Caco-2 (cell line): ENCODE results near the gene AS3MT. TPM values are rescaled to one million over a fixed set of nuclear protein-coding genes. Genes with fewer than 3 reads are reported as not detected.

Experiments used
- BruUV-seq: library from RNA; stranded (reverse); fragments of 400-500 nt; replicated peaks from 2 replicates; lab custom pipeline; 2021; lab: Mats Ljungman, UMichigan
- CTCF ChIA-PET: fragments of 300-600 bp; sonication (Branson Sonifier 250); formaldehyde crosslinking; loops from one replicate; lab custom pipeline; 2022; ENCODE audit warnings: antibody characterized with exemption; lab: Charles Lee
- POLR2A ChIA-PET: fragments of 300-600 bp; sonication (Branson Sonifier 250); formaldehyde crosslinking; loops from one replicate; lab custom pipeline; 2022; ENCODE audit warnings: antibody characterized with exemption; lab: Charles Lee
- DNase-seq, 2 experiments: peaks; one replicate each; pipeline versions ENCODE4 v3.0.0 to v3.0.0-alpha.2; 2020 to 2022
- H3K27me3 ChIP-seq: replicated peaks from 2 replicates; pipeline ENCODE4 v1.6.0; 2011; ENCODE audit warnings: low read length; ENCODE audit not compliant: control insufficient read depth, insufficient read depth
- H3K36me3 ChIP-seq: 2 replicates; pipeline ENCODE4 v1.5.1; 2011; ENCODE audit warnings: low read length; ENCODE audit not compliant: control insufficient read depth, insufficient read depth
- H3K4me1 ChIP-seq: fragments of 250-450 bp; sonication (Bioruptor Pico); 2 replicates; pipeline ENCODE4 v1.5.1; 2020; ENCODE audit warnings: mild to moderate bottlenecking
- H3K4me3 ChIP-seq: 2 replicates; pipeline ENCODE4 v1.5.1; 2011; ENCODE audit warnings: low read depth, mild to moderate bottlenecking, control low read depth, low read length
- H3K9me3 ChIP-seq: fragments of 250-450 bp; sonication (Bioruptor Pico); 2 replicates; pipeline ENCODE4 v1.5.1; 2020; ENCODE audit warnings: mild to moderate bottlenecking, moderate library complexity
- H3K27ac Mint-ChIP-seq: one replicate; pipeline ENCODE4 v1.8.0; 2022; ENCODE audit warnings: mixed read lengths; ENCODE audit not compliant: unreplicated experiment
- H3K27me3 Mint-ChIP-seq: one replicate; pipeline ENCODE4 v1.8.0; 2022; ENCODE audit warnings: mixed read lengths; ENCODE audit not compliant: insufficient read depth, unreplicated experiment
- H3K36me3 Mint-ChIP-seq: one replicate; pipeline ENCODE4 v1.8.0; 2022; ENCODE audit warnings: mild to moderate bottlenecking, mixed read lengths; ENCODE audit not compliant: insufficient read depth, unreplicated experiment
- H3K4me1 Mint-ChIP-seq: one replicate; pipeline ENCODE4 v1.8.0; 2022; ENCODE audit warnings: low read depth, mixed read lengths; ENCODE audit not compliant: unreplicated experiment
- H3K4me3 Mint-ChIP-seq: one replicate; pipeline ENCODE4 v1.8.0; 2022; ENCODE audit warnings: mild to moderate bottlenecking, moderate library complexity, mixed read lengths; ENCODE audit not compliant: unreplicated experiment
- H3K9me3 Mint-ChIP-seq: one replicate; pipeline ENCODE4 v1.8.0; 2022; ENCODE audit warnings: mixed read lengths; ENCODE audit not compliant: unreplicated experiment
- CTCF ChIP-seq, 2 experiments: fragments of 200-600 bp in 1 of 2; IDR thresholded peaks; 1 replicate in 1 of 2; 2 replicates in 1 of 2; pipeline versions ENCODE4 v1.5.1 to v1.8.0; 2011 to 2022; ENCODE audit warnings: antibody characterized with exemption in 1 of 2, control low read depth in 1 of 2, inconsistent platforms in 1 of 2, low read depth in 1 of 2, low read length in 1 of 2, mild to moderate bottlenecking in 1 of 2, moderate library complexity in 1 of 2; ENCODE audit not compliant: insufficient read depth in 1 of 2, severe bottlenecking in 1 of 2, unreplicated experiment in 1 of 2
- intact Hi-C: fragments of 100-400 bp; cut with micrococcal nuclease; formaldehyde crosslinking; loops from one replicate; pipeline ENCODE4 v1.10.0; 2022; ENCODE audit not compliant: unreplicated experiment
- total RNA-seq: library from RNA; stranded (reverse); gene quantifications from 2 replicates; pipeline ENCODE4 v1.2.3, GENCODE V29; 2022

Gene AS3MT
- total RNA-seq, 1 experiment from 2014 or later, result 6.4 TPM

GRCh38 chr10:102917962-102918816 lies 48.9 kb downstream of the AS3MT start, which contains the start of gene CNNM2:
CNNM2 (plus strand) TSS chr10:102918294; CDS start chr10:102918481, 187 bp downstream.
- H3K4me3 ChIP-seq, result peak within 1 kb of the TSS; percentile 87
- no peaks in the 10 kb centered on the region; the same call in 1 of the 2 replicates for H3K36me3 ChIP-seq
- H3K4me1 ChIP-seq, result peaks cover 5% of the 10 kb centered on the region
- no peak for TF ChIP-seq CTCF (IDR thresholded peaks at IDR 0.05; ENCODE audit: insufficient read depth in 1 of 2, low read depth in 1 of 2, low read length in 1 of 2, severe bottlenecking in 1 of 2, unreplicated experiment in 1 of 2)
- ChIA-PET POLR2A (interaction anchor here (0.5 to 1.0 kb wide), 4 partner anchors 11 to 424 kb away, joined by 3 to 8 read pairs (median 6); no protein-coding TSS in a partner anchor), CTCF (interaction anchor here (0.6 to 2.8 kb wide), 24 partner anchors 16 to 334 kb away, joined by 3 to 24 read pairs (median 4); partner anchors contain the start of genes AS3MT and NT5C2)
- no TSS peak for BruUV-seq
- Mint-ChIP-seq H3K27me3 (no peaks in the 10 kb centered on the region), H3K27ac (peak within 1 kb of the TSS; percentile 91), H3K4me1 (peaks cover 24% of the 10 kb centered on the region), H3K36me3 (peaks cover 14% of the 10 kb centered on the region), H3K4me3 (peak within 1 kb of the TSS; percentile 74), H3K9me3 (no peaks in the 10 kb centered on the region)
- H3K9me3 ChIP-seq, result no peaks in the 10 kb centered on the region
- H3K27me3 ChIP-seq, result no peaks in the 10 kb centered on the region
- peak; percentile 100 for DNase-seq
- intact Hi-C loops, result loop anchor here (1.0 to 5.0 kb wide), 7 partner anchors 45 to 449 kb away; partner anchors contain the start of genes NT5C2 and TAF5

GRCh38 chr10:102918817-102919245 lies 49.6 kb downstream of the AS3MT start:
- intact Hi-C loops, result loop anchor here (2.0 to 5.0 kb wide), 3 partner anchors 274 to 448 kb away; partner anchors contain the start of genes NT5C2 and TAF5
- Histone ChIP-seq H3K9me3 (no peaks in the 10 kb centered on the region), H3K36me3 (no peaks in the 10 kb centered on the region; the same call in 1 of the 2 replicates), H3K4me3 (peak overlapping the region; percentile 87), H3K4me1 (peaks cover 5% of the 10 kb centered on the region), H3K27me3 (no peaks in the 10 kb centered on the region)
- H3K4me1 Mint-ChIP-seq, result peaks cover 24% of the 10 kb centered on the region
- no peak for TF ChIP-seq CTCF (IDR thresholded peaks at IDR 0.05; ENCODE audit: insufficient read depth in 1 of 2, low read depth in 1 of 2, low read length in 1 of 2, severe bottlenecking in 1 of 2, unreplicated experiment in 1 of 2)
- peak overlapping the region; percentile 74 for H3K4me3 Mint-ChIP-seq
- H3K27ac Mint-ChIP-seq, result peak overlapping the region; percentile 91
- no TSS peak for BruUV-seq
- ChIA-PET POLR2A (interaction anchor here (0.5 to 0.9 kb wide), 2 partner anchors 198 to 326 kb away, joined by 3 to 4 read pairs; no protein-coding TSS in a partner anchor), CTCF (interaction anchor here (0.6 to 2.8 kb wide), 5 partner anchors 17 to 325 kb away, joined by 3 to 24 read pairs (median 4); partner anchors contain the start of gene NT5C2)
- DNase-seq, result no peak
- H3K9me3 Mint-ChIP-seq, result no peaks in the 10 kb centered on the region
- no peaks in the 10 kb centered on the region for H3K27me3 Mint-ChIP-seq
- H3K36me3 Mint-ChIP-seq, result peaks cover 14% of the 10 kb centered on the region
